ENCODE data around the gene IL34.

Gene IL34

GRCh38 chr16:70699696-70700095 is 53.3 kb downstream of the IL34 start:
- H4K20me1 ChIP-seq (ENCODE audit: low read depth, low read length), result no peaks in the 10 kb centered on the region
- TF ChIP-seq CTCF (IDR thresholded peaks at IDR 0.05; ENCODE audit: insufficient read depth, low read length, poor library complexity, severe bottlenecking) (no peak), EZH2phosphoT487 (conservative IDR thresholded peaks at IDR 0.05; ENCODE audit: low read length) (no peak)
- H3K9me3 ChIP-seq (ENCODE audit: insufficient read depth, low read length), result no peaks in the 10 kb centered on the region
- H3K27me3 ChIP-seq (ENCODE audit: low read length), result no peaks in the 10 kb centered on the region
- no peak overlapping the region for H3K9ac ChIP-seq (ENCODE audit: low read length)
- H2AFZ ChIP-seq (ENCODE audit: low read depth, low read length, severe bottlenecking), result no peak overlapping the region
- no peak overlapping the region for H3K4me3 ChIP-seq (ENCODE audit: insufficient read depth, low read length, poor library complexity, severe bottlenecking)
- H3K79me2 ChIP-seq (ENCODE audit: insufficient read depth, low read length), result no peaks in the 10 kb centered on the region
- no peaks in the 10 kb centered on the region for H3F3A ChIP-seq (ENCODE audit: insufficient read depth)
- no peaks in the 10 kb centered on the region for H3K9me2 ChIP-seq (replicated peaks; ENCODE audit: insufficient read depth, low read length)
- H3K27ac ChIP-seq (ENCODE audit: low read depth, low read length), result no peak overlapping the region
- H3K4me2 ChIP-seq (ENCODE audit: low read depth, low read length, poor library complexity, severe bottlenecking), result no peak overlapping the region
- no peaks in the 10 kb centered on the region for H3K36me3 ChIP-seq (ENCODE audit: low read length)

- H3K4me2 ChIP-seq (ENCODE audit: low read depth, low read length, poor library complexity, severe bottlenecking), result no peak overlapping the region
- no peak overlapping the region for H3K4me3 ChIP-seq (ENCODE audit: insufficient read depth, low read length, poor library complexity, severe bottlenecking)
- H4K20me1 ChIP-seq (ENCODE audit: low read depth, low read length), result no peaks in the 10 kb centered on the region
- H3K36me3 ChIP-seq (ENCODE audit: low read length), result no peaks in the 10 kb centered on the region
- no peak for TF ChIP-seq CTCF (IDR thresholded peaks at IDR 0.05; ENCODE audit: insufficient read depth, low read length, poor library complexity, severe bottlenecking)
- TF ChIP-seq EZH2phosphoT487 (conservative IDR thresholded peaks at IDR 0.05; ENCODE audit: low read length), result no peak
- H3K9ac ChIP-seq (ENCODE audit: low read length), result no peak overlapping the region
- H3K9me3 ChIP-seq (ENCODE audit: insufficient read depth, low read length), result no peaks in the 10 kb centered on the region
- H2AFZ ChIP-seq (ENCODE audit: low read depth, low read length, severe bottlenecking), result no peak overlapping the region
- no peaks in the 10 kb centered on the region for H3K9me2 ChIP-seq (replicated peaks; ENCODE audit: insufficient read depth, low read length)
- H3K27me3 ChIP-seq (ENCODE audit: low read length), result no peaks in the 10 kb centered on the region
- H3F3A ChIP-seq (ENCODE audit: insufficient read depth), result no peaks in the 10 kb centered on the region
- H3K27ac ChIP-seq (ENCODE audit: low read depth, low read length), result no peak overlapping the region
- no peaks in the 10 kb centered on the region for H3K79me2 ChIP-seq (ENCODE audit: insufficient read depth, low read length)
Measured at GRCh38 chr16:70700101-70701020, 54.0 kb downstream of the IL34 start.

- Histone ChIP-seq H3K9ac (ENCODE audit: low read length) (no peak overlapping the region), H3K36me3 (ENCODE audit: low read length) (no peaks in the 10 kb centered on the region), H3K79me2 (ENCODE audit: insufficient read depth, low read length) (no peaks in the 10 kb centered on the region), H2AFZ (ENCODE audit: low read depth, low read length, severe bottlenecking) (no peak overlapping the region), H4K20me1 (ENCODE audit: low read depth, low read length) (no peaks in the 10 kb centered on the region), H3K27me3 (ENCODE audit: low read length) (no peaks in the 10 kb centered on the region), H3K9me2 (replicated peaks; ENCODE audit: insufficient read depth, low read length) (no peaks in the 10 kb centered on the region), H3K9me3 (ENCODE audit: insufficient read depth, low read length) (no peaks in the 10 kb centered on the region), H3K4me3 (ENCODE audit: insufficient read depth, low read length, poor library complexity, severe bottlenecking) (no peak overlapping the region), H3K27ac (ENCODE audit: low read depth, low read length) (no peak overlapping the region), H3F3A (ENCODE audit: insufficient read depth) (no peaks in the 10 kb centered on the region), H3K4me2 (ENCODE audit: low read depth, low read length, poor library complexity, severe bottlenecking) (no peak overlapping the region)
- TF ChIP-seq CTCF (IDR thresholded peaks at IDR 0.05; ENCODE audit: insufficient read depth, low read length, poor library complexity, severe bottlenecking), result no peak
- no peak for TF ChIP-seq EZH2phosphoT487 (conservative IDR thresholded peaks at IDR 0.05; ENCODE audit: low read length)
Measured at GRCh38 chr16:70701036-70701435, 54.7 kb downstream of the IL34 start.

Data from SU-DHL-6 (cell line).